COLO829 (cell line): Measurements from ENCODE around the gene GALR3.

ENCODE experiments used
- DNase-seq: peaks from one replicate; pipeline ENCODE4 v3.0.0; 2012; ENCODE audit warnings: low spot score

The GALR3 gene

GRCh38 chr22:37824674-37825641 lies 1.8 kb downstream of the GALR3 start:
- no peak for DNase-seq

GRCh38 chr22:37827056-37827455 lies 3.9 kb downstream of the GALR3 start:
- no peak for DNase-seq

GRCh38 chr22:37830093-37830842 lies 7.1 kb downstream of the GALR3 start:
- DNase-seq, result no peak

- no peak for DNase-seq
These were observed 8.3 kb downstream of the GALR3 start for GRCh38 chr22:37831472-37831871.

GRCh38 chr22:37832022-37832857 lies 9.1 kb downstream of the GALR3 start:
- DNase-seq, result no peak

GRCh38 chr22:37842015-37842793 lies 19.0 kb downstream of the GALR3 start:
- peak; percentile 85 for DNase-seq

- DNase-seq, result no peak
These were observed 20.5 kb downstream of the GALR3 start for GRCh38 chr22:37843741-37844089.

- no peak for DNase-seq
These were observed 21.7 kb downstream of the GALR3 start for GRCh38 chr22:37844904-37845329.

- no peak for DNase-seq
These were observed 23.3 kb downstream of the GALR3 start for GRCh38 chr22:37846433-37846832.

GRCh38 chr22:37848587-37849088 lies 25.5 kb downstream of the GALR3 start:
- no peak for DNase-seq

GRCh38 chr22:37849089-37849751 lies 26.0 kb downstream of the GALR3 start, which contains the start of gene EIF3L:
EIF3L (plus strand) TSS chr22:37849419; CDS start chr22:37849450, 31 bp downstream.
- DNase-seq, result peak; percentile 97

GRCh38 chr22:37850801-37851200 lies 27.6 kb downstream of the GALR3 start:
- DNase-seq, result no peak

GRCh38 chr22:37852418-37852817 lies 29.2 kb downstream of the GALR3 start:
- no peak for DNase-seq

GRCh38 chr22:37854946-37855345 lies 31.8 kb downstream of the GALR3 start:
- DNase-seq, result no peak

GRCh38 chr22:37855462-37855861 lies 32.3 kb downstream of the GALR3 start:
- no peak for DNase-seq

GRCh38 chr22:37860796-37861421 lies 37.7 kb downstream of the GALR3 start:
- no peak for DNase-seq

GRCh38 chr22:37862570-37863325 lies 39.6 kb downstream of the GALR3 start:
- DNase-seq, result no peak

GRCh38 chr22:37865510-37865909 lies 42.3 kb downstream of the GALR3 start:
- DNase-seq, result no peak

- no peak for DNase-seq
These were observed 47.1 kb downstream of the GALR3 start for GRCh38 chr22:37870273-37870672.
